ENCODE data around the gene ZNF226. TPM values are rescaled to one million over a fixed set of nuclear protein-coding genes. Genes with fewer than 3 reads are reported as not detected.
"Not testable (repeated sequence)": the region's sequence is repeated elsewhere in the genome, so short reads cannot be mapped to it uniquely, and the experiment has no call there.

The ZNF226 gene
- total RNA-seq, 1 donor from 2014 or later: 34.3 TPM

GRCh38 chr19:44207126-44207803, 42.4 kb downstream of the ZNF226 start:
- Histone ChIP-seq H2AFZ (replicated peaks) (peak overlapping the region; percentile 99), H3K79me2 (ENCODE audit: low read depth) (no peaks in the 10 kb centered on the region), H3K9ac (peak overlapping the region; percentile 80), H3K9me3 (ENCODE audit: low read depth) (no peaks in the 10 kb centered on the region), H3K4me3 (peak overlapping the region; percentile 84), H3K27me3 (peaks cover 20% of the 10 kb centered on the region), H4K20me1 (ENCODE audit: low read depth) (no peaks in the 10 kb centered on the region), H3K27ac (peak overlapping the region; percentile 78), H3K4me2 (peak overlapping the region; percentile 80), H3F3A (ENCODE audit: low read depth) (peaks cover 8% of the 10 kb centered on the region), H3K36me3 (no peaks in the 10 kb centered on the region), H3K4me1 (no peaks in the 10 kb centered on the region)
- Mint-ChIP-seq H3K9me3 (peaks cover 9% of the 10 kb centered on the region), H3K4me1 (peaks cover 6% of the 10 kb centered on the region), H3K27ac (peak overlapping the region; percentile 87), H3K36me3 (peaks cover 2% of the 10 kb centered on the region), H3K27me3 (ENCODE audit: insufficient read depth, low read depth) (peaks cover 3% of the 10 kb centered on the region), H3K4me3 (peak overlapping the region; percentile 92)
- DNase-seq (ENCODE audit: low spot score): peak; percentile 94
- no peak for TF ChIP-seq EZH2phosphoT487 (IDR thresholded peaks at IDR 0.05)
- TF ChIP-seq EZH2 (IDR thresholded peaks at IDR 0.05): no peak
- no peak for TF ChIP-seq CTCF (IDR thresholded peaks at IDR 0.05)

DNA sequence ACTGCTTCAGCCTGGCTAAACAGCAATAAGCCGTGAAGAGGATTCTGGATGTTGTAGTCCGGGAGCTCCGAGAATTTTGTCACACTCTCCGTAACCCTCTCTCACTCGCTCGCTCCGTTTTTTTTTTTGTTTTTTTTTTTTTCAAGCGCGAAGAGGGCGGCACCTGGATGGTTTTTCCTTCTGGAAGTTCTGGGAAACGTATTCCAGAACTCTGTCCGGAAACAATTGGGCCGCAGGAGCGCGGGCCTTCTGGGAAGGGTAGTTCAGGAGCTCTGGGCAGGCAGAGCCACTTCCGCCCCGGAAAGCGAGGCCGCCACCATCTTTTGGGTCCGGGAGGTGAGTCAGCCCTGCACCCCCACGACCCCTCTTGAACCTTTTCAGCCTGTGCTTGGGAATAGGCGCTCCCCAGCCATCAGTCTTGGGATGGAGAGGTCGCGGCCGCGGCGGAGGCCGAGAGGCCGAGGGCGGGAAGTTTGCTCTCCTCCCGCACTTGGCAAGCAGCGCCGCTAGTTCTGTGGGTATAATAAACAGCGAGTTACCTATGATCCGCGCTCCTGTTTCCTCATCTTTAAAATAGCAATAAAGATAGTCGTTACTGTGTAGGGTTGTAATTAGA, 47.5 kb downstream of the ZNF226 start, which contains the start of gene ZNF227:
TSS of gene ZNF227 (plus strand) at position 283 of the 616 bp plus-strand sequence. CDS start 5,261 bp downstream, outside the sequence.
- peaks cover 12% of the 10 kb centered on the region for H3F3A ChIP-seq (ENCODE audit: low read depth)
- peak; percentile 93 for DNase-seq (ENCODE audit: low spot score)
- Mint-ChIP-seq H3K4me1 (peaks cover 11% of the 10 kb centered on the region), H3K27me3 (ENCODE audit: insufficient read depth, low read depth) (peaks cover 2% of the 10 kb centered on the region), H3K9me3 (peaks cover 14% of the 10 kb centered on the region), H3K27ac (peak within 1 kb of the TSS; percentile 91), H3K36me3 (peaks cover 23% of the 10 kb centered on the region), H3K4me3 (peak within 1 kb of the TSS; percentile 96)
- no peaks in the 10 kb centered on the region for H3K36me3 ChIP-seq
- H3K9ac ChIP-seq: peak within 1 kb of the TSS; percentile 61
- H3K9me3 ChIP-seq (ENCODE audit: low read depth): no peaks in the 10 kb centered on the region
- peak within 1 kb of the TSS; percentile 89 for H3K4me3 ChIP-seq
- peaks cover 8% of the 10 kb centered on the region for H3K4me1 ChIP-seq
- H3K4me2 ChIP-seq: peak within 1 kb of the TSS; percentile 87
- peak within 1 kb of the TSS; percentile 89 for H2AFZ ChIP-seq (replicated peaks)
- TF ChIP-seq EZH2 (IDR thresholded peaks at IDR 0.05): peak; percentile 12
- TF ChIP-seq CTCF (IDR thresholded peaks at IDR 0.05): no peak
- no peaks in the 10 kb centered on the region for H4K20me1 ChIP-seq (ENCODE audit: low read depth)
- H3K27ac ChIP-seq: peak within 1 kb of the TSS; percentile 43
- peaks cover 47% of the 10 kb centered on the region for H3K79me2 ChIP-seq (ENCODE audit: low read depth)
- no peaks in the 10 kb centered on the region for H3K27me3 ChIP-seq

- peak overlapping the region; percentile 91 for H3K27ac Mint-ChIP-seq
- Histone ChIP-seq H3K9me3 (ENCODE audit: low read depth) (no peaks in the 10 kb centered on the region), H3K4me2 (peak overlapping the region; percentile 87), H3K4me3 (peak overlapping the region; percentile 89), H2AFZ (replicated peaks) (peak overlapping the region; percentile 89), H3K79me2 (ENCODE audit: low read depth) (peaks cover 53% of the 10 kb centered on the region), H4K20me1 (ENCODE audit: low read depth) (no peaks in the 10 kb centered on the region), H3K27ac (peak overlapping the region; percentile 43), H3K36me3 (no peaks in the 10 kb centered on the region), H3F3A (ENCODE audit: low read depth) (peaks cover 8% of the 10 kb centered on the region), H3K9ac (peak overlapping the region; percentile 61), H3K27me3 (no peaks in the 10 kb centered on the region), H3K4me1 (peaks cover 8% of the 10 kb centered on the region)
- DNase-seq (ENCODE audit: low spot score): peak; percentile 28
- H3K9me3 Mint-ChIP-seq: peaks cover 14% of the 10 kb centered on the region
- no peak for TF ChIP-seq CTCF (IDR thresholded peaks at IDR 0.05)
- TF ChIP-seq EZH2 (IDR thresholded peaks at IDR 0.05): no peak
- TF ChIP-seq EZH2phosphoT487 (IDR thresholded peaks at IDR 0.05): no peak
- H3K36me3 Mint-ChIP-seq: peaks cover 28% of the 10 kb centered on the region
- peak overlapping the region; percentile 96 for H3K4me3 Mint-ChIP-seq
- peaks cover 11% of the 10 kb centered on the region for H3K4me1 Mint-ChIP-seq
- peaks cover 2% of the 10 kb centered on the region for H3K27me3 Mint-ChIP-seq (ENCODE audit: insufficient read depth, low read depth)
Measured at GRCh38 chr19:44212866-44213346, 48.0 kb downstream of the ZNF226 start.

DNA sequence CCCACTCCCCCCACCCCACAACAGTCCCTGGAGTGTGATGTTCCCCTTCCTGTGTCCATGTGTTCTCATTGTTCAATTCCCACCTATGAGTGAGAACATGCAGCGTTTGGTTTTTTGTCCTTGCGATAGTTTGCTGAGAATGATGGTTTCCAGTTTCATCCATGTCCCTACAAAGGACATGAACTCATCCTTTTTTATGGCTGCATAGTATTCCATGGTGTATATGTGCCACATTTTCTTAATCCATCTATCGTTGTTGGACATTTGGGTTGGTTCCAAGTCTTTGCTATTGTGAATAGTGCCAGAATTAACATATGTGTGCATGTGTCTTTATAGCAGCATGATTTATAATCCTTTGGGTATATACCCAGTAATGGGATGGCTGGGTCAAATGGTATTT, 55.0 kb downstream of the ZNF226 start:
- H3K4me1 ChIP-seq; H3K4me2 ChIP-seq; H3K4me3 Mint-ChIP-seq; H3K27me3 Mint-ChIP-seq (ENCODE audit: insufficient read depth, low read depth); H2AFZ ChIP-seq (replicated peaks); H3K4me1 Mint-ChIP-seq; H3K27ac ChIP-seq; DNase-seq (ENCODE audit: low spot score); H3K27ac Mint-ChIP-seq; H3K9ac ChIP-seq; H4K20me1 ChIP-seq (ENCODE audit: low read depth); H3K27me3 ChIP-seq; H3K4me3 ChIP-seq; H3K9me3 ChIP-seq (ENCODE audit: low read depth); H3F3A ChIP-seq (ENCODE audit: low read depth): not testable (repeated sequence)
- H3K79me2 ChIP-seq (ENCODE audit: low read depth): peaks cover 35% of the 10 kb centered on the region
- H3K36me3 ChIP-seq: peaks cover 12% of the 10 kb centered on the region
- Mint-ChIP-seq H3K36me3 (peaks cover 49% of the 10 kb centered on the region), H3K9me3 (peaks cover 36% of the 10 kb centered on the region)

DNA sequence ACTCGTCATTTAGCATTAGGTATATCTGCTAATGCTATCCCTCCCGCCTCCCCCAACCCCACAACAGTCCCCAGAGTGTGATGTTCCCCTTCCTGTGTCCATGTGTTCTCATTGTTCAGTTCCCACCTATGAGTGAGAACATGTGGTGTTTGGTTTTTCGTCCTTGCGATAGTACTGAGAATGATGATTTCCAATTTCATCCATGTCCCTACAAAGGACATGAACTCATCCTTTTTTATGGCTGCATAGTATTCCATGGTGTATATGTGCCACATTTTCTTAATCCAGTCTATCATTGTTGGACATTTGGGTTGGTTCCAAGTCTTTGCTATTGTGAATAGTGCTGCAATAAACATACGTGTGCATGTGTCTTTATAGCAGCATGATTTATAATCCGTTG, 55.9 kb downstream of the ZNF226 start:
- not testable (repeated sequence) for H3K4me3 ChIP-seq; H4K20me1 ChIP-seq (ENCODE audit: low read depth); H2AFZ ChIP-seq (replicated peaks); H3K27ac Mint-ChIP-seq; H3K9ac ChIP-seq; H3K4me2 ChIP-seq; H3K27me3 ChIP-seq; H3K27ac ChIP-seq; H3K4me1 Mint-ChIP-seq; DNase-seq (ENCODE audit: low spot score); H3K9me3 ChIP-seq (ENCODE audit: low read depth); H3K4me1 ChIP-seq; H3K27me3 Mint-ChIP-seq (ENCODE audit: insufficient read depth, low read depth); H3K4me3 Mint-ChIP-seq; H3F3A ChIP-seq (ENCODE audit: low read depth)
- H3K9me3 Mint-ChIP-seq: peaks cover 37% of the 10 kb centered on the region
- peaks cover 26% of the 10 kb centered on the region for H3K79me2 ChIP-seq (ENCODE audit: low read depth)
- peaks cover 49% of the 10 kb centered on the region for H3K36me3 Mint-ChIP-seq
- H3K36me3 ChIP-seq: peaks cover 12% of the 10 kb centered on the region

All from neural progenitor cell (in vitro differentiated cells).